GM18867 (cell line): ENCODE measurements around the gene OIT3.

ENCODE experiments used
- ATAC-seq: cut with Tn5 transposase; IDR thresholded peaks from one replicate; pipeline ENCODE4 v1.9.1; 2021; ENCODE audit warnings: mild to moderate bottlenecking, moderate library complexity; ENCODE audit not compliant: unreplicated experiment

The OIT3 gene

GRCh38 chr10:72948762-72949161, 55.2 kb downstream of the OIT3 start:
- ATAC-seq: no peak

- no peak for ATAC-seq
These were observed 58.2 kb downstream of the OIT3 start for GRCh38 chr10:72951760-72952159.

GRCh38 chr10:72952189-72952588, 58.6 kb downstream of the OIT3 start:
- ATAC-seq: no peak

GRCh38 chr10:72952642-72953158, 59.2 kb downstream of the OIT3 start:
- ATAC-seq: no peak

GRCh38 chr10:72953687-72954086, 60.1 kb downstream of the OIT3 start:
- no peak for ATAC-seq

- ATAC-seq: no peak
These were observed 60.7 kb downstream of the OIT3 start for GRCh38 chr10:72954230-72954595.

GRCh38 chr10:72954596-72955554, 61.3 kb downstream of the OIT3 start, which contains the start of gene PLA2G12B:
PLA2G12B (minus strand) TSS chr10:72954806; CDS start chr10:72954685, 121 bp downstream.
- ATAC-seq: no peak

GRCh38 chr10:72956001-72956400, 62.5 kb downstream of the OIT3 start:
- no peak for ATAC-seq

- ATAC-seq: no peak
These were observed 83.3 kb downstream of the OIT3 start for GRCh38 chr10:72976886-72977285.

- ATAC-seq: no peak
These were observed 86.2 kb downstream of the OIT3 start for GRCh38 chr10:72979709-72980108.

- no peak for ATAC-seq
These were observed 86.8 kb downstream of the OIT3 start for GRCh38 chr10:72980348-72980747.

- ATAC-seq: no peak
These were observed 87.7 kb downstream of the OIT3 start for GRCh38 chr10:72981028-72981881.

- ATAC-seq: no peak
These were observed 88.5 kb downstream of the OIT3 start for GRCh38 chr10:72981882-72982529.
